Measurements from ENCODE around the gene PITX3. TPM values are rescaled to one million over a fixed set of nuclear protein-coding genes. Genes with fewer than 3 reads are reported as not detected.
"Not testable (repeated sequence)": the region's sequence is repeated elsewhere in the genome, so short reads cannot be mapped to it uniquely, and the experiment has no call there.

The PITX3 gene
- total RNA-seq, 1 experiment from 2014 or later: not detected

GRCh38 chr10:102264371-102264770 lies 23.1 kb upstream of the PITX3 start:
- DNase-seq (ENCODE audit: low read depth, low spot score): no peak
- in situ Hi-C loops (cut with HindIII; ENCODE audit: low pct_unique_long_range_greater_than_20kb, low sequenced_read_pairs): no loop called here

DNA sequence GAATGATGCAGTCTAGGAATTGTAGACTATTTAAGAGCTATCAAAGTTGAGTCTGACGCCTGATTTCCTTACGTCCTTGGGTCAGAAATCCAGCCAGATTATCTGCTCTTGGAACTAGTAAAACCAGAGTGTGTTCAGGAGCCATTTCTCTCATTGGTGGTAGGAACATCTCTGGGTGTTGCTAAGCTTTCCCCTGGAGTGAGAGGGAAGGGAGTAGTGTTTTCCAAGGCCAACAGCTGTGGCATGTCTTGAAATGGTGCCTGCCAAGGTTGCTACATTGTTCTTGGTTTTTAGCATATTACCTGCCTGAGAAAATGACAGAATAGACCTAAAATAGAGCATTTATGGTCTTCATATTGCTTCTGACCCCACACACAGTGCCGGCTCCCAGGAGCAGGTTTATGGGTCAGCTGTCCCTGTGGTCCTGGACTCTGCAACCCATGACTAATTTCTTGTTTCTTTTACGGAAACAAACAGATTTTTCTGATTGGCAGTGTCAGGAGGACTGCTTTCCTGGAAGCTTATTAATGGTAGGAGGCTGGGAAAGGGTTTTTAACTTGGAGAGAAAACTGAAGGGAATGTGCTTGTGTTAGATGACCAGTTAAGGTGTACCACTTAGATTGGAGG lies 21.5 kb upstream of the PITX3 start:
- in situ Hi-C loops (cut with HindIII; ENCODE audit: low pct_unique_long_range_greater_than_20kb, low sequenced_read_pairs): no loop called here
- DNase-seq (ENCODE audit: low read depth, low spot score): no peak

DNA sequence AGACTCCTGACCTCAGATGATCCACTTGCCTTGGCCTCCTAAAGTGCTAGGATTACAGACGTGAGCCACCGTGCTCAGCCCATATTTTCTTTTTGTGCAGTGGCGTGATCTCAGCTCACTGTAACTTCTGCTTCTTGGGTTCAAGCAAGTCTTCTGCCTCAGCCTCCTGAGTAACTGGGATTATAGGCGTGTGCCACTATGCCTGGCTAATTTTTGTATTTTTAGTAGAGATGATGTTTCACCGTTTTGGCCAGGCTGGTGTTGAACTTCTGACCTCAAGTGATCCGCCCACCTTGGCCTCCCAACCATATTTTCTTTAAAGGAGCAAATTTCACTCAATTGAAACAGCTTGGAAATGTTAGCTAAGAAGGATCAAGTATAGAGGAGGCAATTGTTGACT lies 20.5 kb upstream of the PITX3 start:
- no peak for DNase-seq (ENCODE audit: low read depth, low spot score)
- in situ Hi-C loops (cut with HindIII; ENCODE audit: low pct_unique_long_range_greater_than_20kb, low sequenced_read_pairs): no loop called here

- no peak for DNase-seq (ENCODE audit: low read depth, low spot score)
- in situ Hi-C loops (cut with HindIII; ENCODE audit: low pct_unique_long_range_greater_than_20kb, low sequenced_read_pairs): no loop called here
These were observed 19.9 kb upstream of the PITX3 start for GRCh38 chr10:102261196-102261595.

DNA sequence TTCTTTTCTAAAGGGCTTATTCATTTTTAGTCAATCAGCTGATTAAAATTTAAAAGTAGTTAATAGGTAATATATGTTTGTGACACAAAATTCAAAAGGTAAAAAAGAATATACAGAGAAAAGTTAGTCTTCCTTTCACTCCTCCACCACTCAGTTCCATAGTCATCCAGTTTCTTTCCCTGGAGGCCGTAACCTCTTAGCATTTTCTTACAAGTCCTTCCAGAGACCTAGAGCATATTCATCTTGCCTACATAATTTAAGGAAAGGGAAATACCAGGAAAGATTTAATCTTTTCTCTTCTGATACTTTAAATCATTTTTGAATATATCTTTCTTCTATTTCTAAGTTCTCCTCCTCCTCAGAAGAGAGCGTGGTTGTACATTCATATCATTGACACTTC lies 14.1 kb upstream of the PITX3 start:
- no peak for DNase-seq (ENCODE audit: low read depth, low spot score)
- in situ Hi-C loops (cut with HindIII; ENCODE audit: low pct_unique_long_range_greater_than_20kb, low sequenced_read_pairs): no loop called here

GRCh38 chr10:102254426-102254825 lies 13.1 kb upstream of the PITX3 start:
- in situ Hi-C loops (cut with HindIII; ENCODE audit: low pct_unique_long_range_greater_than_20kb, low sequenced_read_pairs): no loop called here
- DNase-seq (ENCODE audit: low read depth, low spot score): no peak

DNA sequence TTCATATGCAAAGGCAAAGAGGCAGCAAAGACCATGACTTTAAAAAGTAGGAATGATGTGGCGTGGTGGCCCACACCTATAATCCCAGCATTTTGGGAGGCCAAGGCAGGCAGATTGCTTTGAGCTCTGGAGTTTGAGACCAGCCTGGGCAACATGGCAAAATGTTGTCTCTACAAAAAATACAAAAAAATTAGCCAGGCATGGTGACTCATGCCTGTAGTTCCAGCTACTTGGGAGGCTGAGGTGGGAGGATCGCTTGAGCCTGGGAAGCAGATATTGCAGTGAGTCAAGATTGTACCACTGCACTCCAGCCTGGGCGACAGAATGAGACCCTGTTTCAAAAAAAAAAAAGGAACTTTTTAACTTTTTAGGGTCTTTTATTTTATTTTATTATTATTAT lies 11.2 kb upstream of the PITX3 start:
- in situ Hi-C loops (cut with HindIII; ENCODE audit: low pct_unique_long_range_greater_than_20kb, low sequenced_read_pairs); DNase-seq (ENCODE audit: low read depth, low spot score): not testable (repeated sequence)

DNA sequence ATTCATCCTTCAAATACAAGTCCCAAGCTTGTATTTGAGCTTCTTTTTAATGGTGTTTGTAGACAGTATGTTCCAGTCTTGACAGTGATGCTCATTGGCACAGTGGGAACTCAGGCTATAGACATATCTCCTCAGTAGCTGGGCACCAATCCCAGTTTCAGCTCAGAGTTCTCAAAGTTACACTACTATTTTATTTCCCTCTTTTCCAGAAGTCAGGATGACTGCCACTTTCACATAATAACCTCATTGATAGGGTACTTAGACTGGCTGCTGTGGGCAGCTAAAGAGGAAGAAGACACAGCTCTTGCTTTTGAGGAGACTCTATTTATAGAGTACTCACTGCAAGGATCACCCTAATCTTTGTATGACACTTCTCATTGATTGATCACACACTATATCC lies 6.4 kb upstream of the PITX3 start:
- in situ Hi-C loops (cut with HindIII; ENCODE audit: low pct_unique_long_range_greater_than_20kb, low sequenced_read_pairs): no loop called here
- DNase-seq (ENCODE audit: low read depth, low spot score): peak; percentile 77

- in situ Hi-C loops (cut with HindIII; ENCODE audit: low pct_unique_long_range_greater_than_20kb, low sequenced_read_pairs): no loop called here
- DNase-seq (ENCODE audit: low read depth, low spot score): no peak
These were observed 4.9 kb upstream of the PITX3 start for GRCh38 chr10:102246261-102246660.

GRCh38 chr10:102245932-102246251 lies 4.6 kb upstream of the PITX3 start:
- in situ Hi-C loops (cut with HindIII; ENCODE audit: low pct_unique_long_range_greater_than_20kb, low sequenced_read_pairs): no loop called here
- DNase-seq (ENCODE audit: low read depth, low spot score): no peak

DNA sequence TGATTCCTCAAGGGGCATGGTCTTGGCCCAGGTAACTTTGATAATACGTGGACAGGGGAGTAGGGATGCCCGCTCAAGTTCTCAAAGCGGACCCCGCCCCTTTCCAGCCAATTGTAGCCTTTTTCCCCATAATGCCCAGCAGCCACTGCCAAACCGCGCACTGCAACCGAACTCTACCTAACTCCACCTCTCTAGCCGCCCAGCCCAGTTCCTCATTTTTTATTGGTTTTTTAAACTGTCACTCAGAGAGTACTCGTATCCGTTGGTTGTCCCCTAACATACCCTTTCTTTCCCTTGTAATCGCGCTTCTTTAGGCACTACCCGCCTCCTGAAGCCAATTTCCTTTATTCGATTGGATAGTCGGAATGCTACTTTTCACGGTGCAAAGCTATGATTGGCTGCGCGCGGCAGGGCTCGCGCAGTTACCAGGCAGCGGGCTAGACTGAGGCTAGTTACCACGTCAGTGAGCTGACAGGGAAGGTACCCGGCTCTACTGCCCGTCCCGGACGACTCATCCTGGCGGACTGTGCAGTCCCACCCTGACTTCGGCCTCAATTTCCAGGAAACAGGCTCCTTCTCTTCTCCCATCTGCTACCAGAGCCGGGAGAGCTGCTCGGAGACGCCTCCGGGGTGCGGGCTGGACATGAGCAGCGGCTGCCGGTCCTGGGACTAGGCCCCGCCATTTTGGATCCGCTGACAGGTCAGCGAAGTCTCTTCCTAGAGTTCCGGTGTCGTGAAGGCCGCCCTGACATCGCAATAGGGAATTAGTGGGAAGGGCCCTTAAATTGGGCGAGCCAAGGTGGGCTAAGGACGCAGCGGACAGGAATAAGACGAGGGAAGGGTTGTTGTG lies 4.0 kb upstream of the PITX3 start, which contains the start of gene GBF1:
Gene GBF1 (plus strand): TSS at position 451 of the 850 bp plus-strand sequence. CDS start 13,407 bp downstream, outside the sequence.
- in situ Hi-C loops (cut with HindIII; ENCODE audit: low pct_unique_long_range_greater_than_20kb, low sequenced_read_pairs): no loop called here
- peak; percentile 99 for DNase-seq (ENCODE audit: low read depth, low spot score)

DNA sequence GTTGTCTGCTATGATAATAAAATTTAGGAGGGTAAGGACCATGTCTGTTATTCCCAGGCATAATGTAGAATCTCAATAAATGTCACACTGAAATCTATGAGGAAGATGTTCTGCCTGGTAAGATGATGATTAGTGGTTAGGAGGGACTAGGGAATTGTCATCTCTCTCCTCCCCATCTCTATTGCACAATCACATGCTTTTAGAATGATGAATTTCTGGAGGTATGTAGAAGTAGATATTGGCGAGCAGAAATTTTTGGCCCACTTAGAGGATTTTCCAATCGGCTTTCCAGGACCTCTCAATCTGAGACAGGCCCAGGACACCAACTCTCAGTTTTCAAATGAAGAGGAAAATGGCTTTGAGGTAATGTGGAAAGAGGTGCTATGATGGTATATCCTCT lies 2.0 kb upstream of the PITX3 start:
- in situ Hi-C loops (cut with HindIII; ENCODE audit: low pct_unique_long_range_greater_than_20kb, low sequenced_read_pairs): no loop called here
- DNase-seq (ENCODE audit: low read depth, low spot score): no peak

DNA sequence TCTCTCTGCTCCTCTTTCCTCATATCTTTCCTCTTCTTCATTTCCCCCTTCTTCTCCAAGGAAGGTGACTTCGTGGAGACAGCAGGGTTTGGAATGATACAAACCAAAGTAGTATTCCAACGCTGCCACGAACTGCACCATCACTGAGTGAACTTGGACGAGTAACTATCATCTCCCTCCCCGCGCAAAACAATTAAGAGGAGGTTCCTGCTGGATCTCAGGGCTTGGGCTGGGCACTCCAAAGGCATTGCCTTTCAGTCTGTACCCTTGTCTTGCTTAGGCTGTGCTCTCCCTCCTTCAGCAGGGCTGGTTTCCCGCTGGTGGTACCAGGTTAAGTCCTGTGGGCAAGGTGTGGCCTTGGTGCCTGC lies 790 bp upstream of the PITX3 start:
- in situ Hi-C loops (cut with HindIII; ENCODE audit: low pct_unique_long_range_greater_than_20kb, low sequenced_read_pairs): no loop called here
- DNase-seq (ENCODE audit: low read depth, low spot score): no peak

GRCh38 chr10:102241032-102241443 lies 274 bp downstream of the PITX3 start:
- no peak for DNase-seq (ENCODE audit: low read depth, low spot score)
- in situ Hi-C loops (cut with HindIII; ENCODE audit: low pct_unique_long_range_greater_than_20kb, low sequenced_read_pairs): no loop called here

GRCh38 chr10:102240467-102241031 lies 763 bp downstream of the PITX3 start:
- in situ Hi-C loops (cut with HindIII; ENCODE audit: low pct_unique_long_range_greater_than_20kb, low sequenced_read_pairs): no loop called here

GRCh38 chr10:102237711-102238252 lies 3.5 kb downstream of the PITX3 start:
- in situ Hi-C loops (cut with HindIII; ENCODE audit: low pct_unique_long_range_greater_than_20kb, low sequenced_read_pairs): no loop called here
- no peak for DNase-seq (ENCODE audit: low read depth, low spot score)

More at GRCh38 chr10:102240467-102241031, 763 bp downstream of the PITX3 start:
- no peak for DNase-seq (ENCODE audit: low read depth, low spot score)

DNA sequence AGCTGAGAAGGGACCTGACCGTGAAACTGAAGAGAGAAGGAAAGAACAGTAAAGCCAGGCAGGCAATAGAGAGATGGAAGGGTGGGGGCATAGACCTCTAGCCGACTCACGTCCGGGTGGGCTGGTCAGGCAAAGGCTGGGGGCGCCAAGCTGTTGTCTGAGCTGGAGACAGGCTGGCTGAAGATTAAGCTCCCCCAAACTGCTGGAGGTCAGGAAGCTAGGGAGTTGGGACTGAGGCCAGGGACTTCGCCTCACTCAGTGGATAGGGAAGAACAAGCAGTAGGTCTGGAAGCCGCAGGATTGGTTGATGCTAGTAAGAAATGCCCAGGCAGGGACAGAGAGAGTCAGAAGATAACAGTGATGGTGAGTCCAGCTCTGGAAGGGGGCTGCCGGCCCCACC lies 5.3 kb downstream of the PITX3 start:
- in situ Hi-C loops (cut with HindIII; ENCODE audit: low pct_unique_long_range_greater_than_20kb, low sequenced_read_pairs): no loop called here
- no peak for DNase-seq (ENCODE audit: low read depth, low spot score)

- no peak for DNase-seq (ENCODE audit: low read depth, low spot score)
- in situ Hi-C loops (cut with HindIII; ENCODE audit: low pct_unique_long_range_greater_than_20kb, low sequenced_read_pairs): no loop called here
These were observed 5.8 kb downstream of the PITX3 start for GRCh38 chr10:102235598-102235920.
